Measurements from ENCODE around the gene MRPS6.

Gene MRPS6

DNA sequence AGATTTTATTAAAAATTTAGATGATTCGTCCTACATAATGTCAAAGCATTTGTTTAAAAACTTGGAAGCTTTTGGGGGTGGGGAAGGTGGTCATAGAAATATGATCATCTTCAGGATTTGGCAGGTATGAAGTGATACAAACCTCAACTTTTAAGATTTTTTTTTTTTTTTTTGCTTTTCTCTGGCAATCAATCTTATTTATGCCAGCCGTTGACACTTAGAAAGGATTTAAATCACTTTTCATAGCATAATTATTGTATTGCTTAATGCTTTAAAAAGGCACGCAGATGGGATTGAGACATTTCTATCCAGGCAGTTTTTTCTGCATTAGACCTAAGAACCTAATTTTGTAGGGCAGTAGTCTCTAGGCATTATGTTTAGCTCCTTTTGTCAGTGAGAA is 19.7 kb downstream of the MRPS6 start:
- 96 to 100% methylated on average over 1 to 3 of the region's 3 CpGs for WGBS, 2 experiments
- Histone ChIP-seq H3K4me1 (ENCODE audit: control insufficient read depth, insufficient read depth, low read length) (peaks cover 12% of the 10 kb centered on the region), H3K27me3 (ENCODE audit: control insufficient read depth, insufficient read depth, low read length, poor library complexity, severe bottlenecking) (no peaks in the 10 kb centered on the region), H3K36me3 (ENCODE audit: control insufficient read depth, insufficient read depth, low read length) (peaks cover 12% of the 10 kb centered on the region), H3K27ac (ENCODE audit: insufficient read depth, low read depth, low read length, poor library complexity, severe bottlenecking) (no peak overlapping the region), H3K9me3 (ENCODE audit: control insufficient read depth, low read length) (no peaks in the 10 kb centered on the region), H3K4me3 (ENCODE audit: insufficient read depth, low read depth, low read length) (no peak overlapping the region)

DNA sequence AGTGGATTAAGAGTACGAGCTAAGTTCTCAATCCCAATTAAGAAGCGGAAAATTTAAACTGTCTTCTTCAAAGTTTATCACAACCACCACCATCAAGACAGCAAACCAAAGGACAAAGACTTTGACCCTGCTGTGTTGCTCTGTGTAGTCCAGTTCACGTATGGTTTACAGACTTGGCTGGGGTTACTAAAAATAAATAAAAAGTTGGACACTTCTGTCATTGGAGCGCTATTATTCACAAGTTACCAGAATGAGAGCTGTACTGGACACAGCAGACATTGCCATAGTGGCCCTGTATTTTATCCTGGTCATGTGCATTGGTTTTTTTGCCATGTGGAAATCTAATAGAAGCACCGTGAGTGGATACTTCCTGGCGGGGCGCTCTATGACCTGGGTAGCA is 21.6 kb downstream of the MRPS6 start:
- H3K27ac ChIP-seq (ENCODE audit: insufficient read depth, low read depth, low read length, poor library complexity, severe bottlenecking): no peak overlapping the region
- no peaks in the 10 kb centered on the region for H3K27me3 ChIP-seq (ENCODE audit: control insufficient read depth, insufficient read depth, low read length, poor library complexity, severe bottlenecking)
- peaks cover 12% of the 10 kb centered on the region for H3K36me3 ChIP-seq (ENCODE audit: control insufficient read depth, insufficient read depth, low read length)
- no peaks in the 10 kb centered on the region for H3K9me3 ChIP-seq (ENCODE audit: control insufficient read depth, low read length)
- peaks cover 20% of the 10 kb centered on the region for H3K4me1 ChIP-seq (ENCODE audit: control insufficient read depth, insufficient read depth, low read length)
- WGBS, 2 experiments: 97 to 98% methylated on average over 7 of the region's 7 CpGs
- H3K4me3 ChIP-seq (ENCODE audit: insufficient read depth, low read depth, low read length): no peak overlapping the region

DNA sequence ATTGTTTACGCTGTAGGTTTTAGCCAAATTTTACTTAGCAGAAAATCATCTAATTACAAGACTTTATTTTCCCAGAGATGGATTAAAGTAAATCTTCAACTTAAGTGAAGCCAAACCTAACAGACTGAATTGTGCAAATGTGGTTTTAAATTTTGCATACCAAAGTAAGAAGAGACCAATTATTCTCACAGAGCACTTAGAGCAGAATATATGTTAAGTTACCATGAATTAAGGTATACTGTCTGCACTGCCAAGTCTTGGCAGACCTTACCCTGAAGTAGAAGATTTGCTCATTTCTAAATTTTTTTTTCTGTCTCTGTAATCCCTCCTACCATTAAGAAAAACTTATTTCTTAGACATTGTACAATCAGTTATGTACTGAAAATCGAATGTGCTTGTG is 24.1 kb downstream of the MRPS6 start:
- H3K4me3 ChIP-seq (ENCODE audit: insufficient read depth, low read depth, low read length): no peak overlapping the region
- peaks cover 39% of the 10 kb centered on the region for H3K4me1 ChIP-seq (ENCODE audit: control insufficient read depth, insufficient read depth, low read length)
- 92 to 96% methylated on average over 1 to 2 of the region's 2 CpGs for WGBS, 2 experiments
- H3K36me3 ChIP-seq (ENCODE audit: control insufficient read depth, insufficient read depth, low read length): peaks cover 12% of the 10 kb centered on the region
- H3K9me3 ChIP-seq (ENCODE audit: control insufficient read depth, low read length): no peaks in the 10 kb centered on the region
- no peaks in the 10 kb centered on the region for H3K27me3 ChIP-seq (ENCODE audit: control insufficient read depth, insufficient read depth, low read length, poor library complexity, severe bottlenecking)
- H3K27ac ChIP-seq (ENCODE audit: insufficient read depth, low read depth, low read length, poor library complexity, severe bottlenecking): no peak overlapping the region

DNA sequence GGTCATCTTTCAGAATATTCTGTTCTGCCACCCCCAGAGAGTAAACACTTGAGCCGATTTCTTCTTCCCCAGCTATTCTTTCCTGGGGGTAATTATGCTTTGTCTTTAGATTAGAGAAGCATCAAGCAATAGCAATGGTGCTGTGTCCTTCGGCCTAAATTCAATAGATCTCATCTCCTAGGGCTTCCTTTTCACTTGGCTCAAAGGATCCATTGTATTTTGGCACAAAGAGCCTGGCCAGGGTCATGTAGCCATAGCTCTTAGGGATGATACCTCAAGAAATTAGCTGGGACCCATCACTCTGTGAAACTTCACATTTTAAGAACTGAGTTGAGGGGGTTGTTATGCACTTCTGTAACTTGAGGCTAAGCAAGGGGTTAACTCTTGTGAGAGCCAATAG is 27.0 kb downstream of the MRPS6 start:
- 0% methylated on average over 1 to 2 of the region's 2 CpGs for WGBS, 2 experiments

DNA sequence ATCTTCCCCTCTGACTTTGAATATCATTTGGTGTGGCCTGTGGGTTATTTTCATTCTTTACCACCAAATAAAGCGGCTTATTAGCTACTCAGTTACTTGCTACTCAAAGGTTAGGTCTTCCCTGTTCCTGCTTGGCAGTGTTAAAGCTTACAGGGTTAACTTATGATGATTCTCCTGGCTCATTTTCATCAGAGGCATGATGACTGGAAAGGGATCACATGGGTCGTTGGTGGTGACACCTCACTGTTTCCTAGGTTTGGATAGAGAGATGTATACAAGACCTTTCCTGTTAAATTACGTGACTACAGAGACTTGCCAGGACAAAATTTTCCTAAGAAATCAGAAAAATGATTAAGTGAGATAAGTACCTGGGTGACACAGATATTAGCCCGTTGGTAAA is 27.4 kb downstream of the MRPS6 start:
- Histone ChIP-seq H3K36me3 (ENCODE audit: control insufficient read depth, insufficient read depth, low read length) (peaks cover 3% of the 10 kb centered on the region), H3K4me1 (ENCODE audit: control insufficient read depth, insufficient read depth, low read length) (peaks cover 43% of the 10 kb centered on the region), H3K9me3 (ENCODE audit: control insufficient read depth, low read length) (no peaks in the 10 kb centered on the region), H3K27me3 (ENCODE audit: control insufficient read depth, insufficient read depth, low read length, poor library complexity, severe bottlenecking) (no peaks in the 10 kb centered on the region), H3K27ac (ENCODE audit: insufficient read depth, low read depth, low read length, poor library complexity, severe bottlenecking) (peak overlapping the region; percentile 52), H3K4me3 (ENCODE audit: insufficient read depth, low read depth, low read length) (no peak overlapping the region)
- WGBS, 2 experiments: 72 to 81% methylated on average over 3 to 4 of the region's 4 CpGs

More for the DNA sequence above, 27.0 kb downstream of the MRPS6 start:
- Histone ChIP-seq H3K9me3 (ENCODE audit: control insufficient read depth, low read length) (no peaks in the 10 kb centered on the region), H3K4me1 (ENCODE audit: control insufficient read depth, insufficient read depth, low read length) (peaks cover 43% of the 10 kb centered on the region), H3K27me3 (ENCODE audit: control insufficient read depth, insufficient read depth, low read length, poor library complexity, severe bottlenecking) (no peaks in the 10 kb centered on the region), H3K36me3 (ENCODE audit: control insufficient read depth, insufficient read depth, low read length) (peaks cover 7% of the 10 kb centered on the region), H3K4me3 (ENCODE audit: insufficient read depth, low read depth, low read length) (peak overlapping the region; percentile 1), H3K27ac (ENCODE audit: insufficient read depth, low read depth, low read length, poor library complexity, severe bottlenecking) (peak overlapping the region; percentile 52)

DNA sequence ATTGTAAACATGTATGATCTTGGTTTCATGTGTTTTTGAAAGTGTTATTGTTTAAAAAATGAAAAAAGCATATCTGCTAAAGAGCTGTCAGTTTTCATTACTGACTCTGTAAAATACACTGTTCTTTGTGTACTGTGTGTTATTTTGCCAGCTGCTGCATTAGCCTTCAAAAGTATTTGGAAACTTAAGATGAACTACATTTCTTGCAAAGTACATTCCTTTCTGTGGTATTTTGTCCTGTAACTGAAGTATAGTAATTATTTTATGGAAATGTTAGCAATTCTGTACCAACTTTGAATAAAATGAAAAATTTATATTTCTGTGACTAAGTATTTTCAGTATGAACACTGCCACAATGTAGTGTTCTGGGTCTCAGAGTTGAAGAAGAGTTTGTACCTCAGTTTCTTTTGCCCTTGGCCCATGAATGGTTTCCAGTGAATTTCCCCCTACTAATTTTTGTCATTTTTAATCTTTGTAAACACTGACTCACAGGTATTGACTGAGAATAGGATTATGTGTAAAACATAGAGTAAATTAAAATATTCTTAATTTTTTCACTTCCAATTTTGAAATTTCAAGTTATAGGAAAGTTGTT is 32.7 kb downstream of the MRPS6 start:
- Histone ChIP-seq H3K9me3 (ENCODE audit: control insufficient read depth, low read length) (no peaks in the 10 kb centered on the region), H3K4me1 (ENCODE audit: control insufficient read depth, insufficient read depth, low read length) (peaks cover 25% of the 10 kb centered on the region), H3K36me3 (ENCODE audit: control insufficient read depth, insufficient read depth, low read length) (no peaks in the 10 kb centered on the region), H3K27me3 (ENCODE audit: control insufficient read depth, insufficient read depth, low read length, poor library complexity, severe bottlenecking) (no peaks in the 10 kb centered on the region), H3K27ac (ENCODE audit: insufficient read depth, low read depth, low read length, poor library complexity, severe bottlenecking) (no peak overlapping the region), H3K4me3 (ENCODE audit: insufficient read depth, low read depth, low read length) (no peak overlapping the region)

DNA sequence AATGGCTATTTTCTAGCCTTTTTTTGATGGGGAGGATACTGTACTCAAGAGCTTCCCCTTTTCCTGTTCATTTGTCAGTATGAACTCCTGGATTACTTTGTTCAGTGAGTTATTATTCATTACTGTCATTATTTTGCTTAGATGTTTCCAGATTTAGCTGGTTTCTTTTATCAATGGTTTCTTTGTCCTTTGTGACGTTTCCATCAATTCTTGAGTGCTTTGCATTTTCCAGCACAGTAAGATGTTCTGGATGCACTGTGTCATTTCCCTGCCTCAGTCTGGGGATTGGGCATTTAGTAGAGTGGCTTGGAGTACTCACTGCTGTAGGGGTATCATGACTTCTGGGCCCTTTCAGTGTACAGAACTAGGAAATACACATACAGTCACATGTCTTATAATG is 34.2 kb downstream of the MRPS6 start:
- Histone ChIP-seq H3K36me3 (ENCODE audit: control insufficient read depth, insufficient read depth, low read length) (no peaks in the 10 kb centered on the region), H3K4me3 (ENCODE audit: insufficient read depth, low read depth, low read length) (no peak overlapping the region), H3K9me3 (ENCODE audit: control insufficient read depth, low read length) (no peaks in the 10 kb centered on the region), H3K4me1 (ENCODE audit: control insufficient read depth, insufficient read depth, low read length) (peaks cover 16% of the 10 kb centered on the region), H3K27ac (ENCODE audit: insufficient read depth, low read depth, low read length, poor library complexity, severe bottlenecking) (no peak overlapping the region), H3K27me3 (ENCODE audit: control insufficient read depth, insufficient read depth, low read length, poor library complexity, severe bottlenecking) (no peaks in the 10 kb centered on the region)
- WGBS, 2 experiments: 86 to 91% methylated on average over 1 of the region's 1 CpG

DNA sequence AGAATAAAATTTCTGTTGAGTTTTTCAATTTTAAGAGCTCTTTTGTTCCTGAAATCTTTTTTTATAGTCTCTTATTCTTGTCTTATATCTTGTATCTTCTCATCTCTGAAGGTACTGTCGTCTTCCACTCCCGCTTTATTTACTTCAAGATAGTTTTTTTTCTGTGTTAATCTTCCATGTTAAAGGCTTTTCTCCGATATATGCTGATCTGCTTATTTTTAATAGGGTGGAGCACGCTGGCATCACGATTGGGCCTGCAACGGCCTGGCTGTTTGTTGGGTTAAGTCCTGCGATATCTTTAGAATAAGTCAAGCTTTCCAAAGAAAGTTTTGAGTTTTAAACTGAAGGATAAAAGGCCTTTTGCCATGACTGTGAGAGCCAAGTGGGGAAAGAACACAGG is 35.7 kb downstream of the MRPS6 start:
- Histone ChIP-seq H3K36me3 (ENCODE audit: control insufficient read depth, insufficient read depth, low read length) (no peaks in the 10 kb centered on the region), H3K27ac (ENCODE audit: insufficient read depth, low read depth, low read length, poor library complexity, severe bottlenecking) (peak overlapping the region; percentile 5), H3K4me1 (ENCODE audit: control insufficient read depth, insufficient read depth, low read length) (peaks cover 18% of the 10 kb centered on the region), H3K9me3 (ENCODE audit: control insufficient read depth, low read length) (no peaks in the 10 kb centered on the region), H3K4me3 (ENCODE audit: insufficient read depth, low read depth, low read length) (no peak overlapping the region), H3K27me3 (ENCODE audit: control insufficient read depth, insufficient read depth, low read length, poor library complexity, severe bottlenecking) (no peaks in the 10 kb centered on the region)
- 93 to 98% methylated on average over 6 to 7 of the region's 7 CpGs for WGBS, 2 experiments

DNA sequence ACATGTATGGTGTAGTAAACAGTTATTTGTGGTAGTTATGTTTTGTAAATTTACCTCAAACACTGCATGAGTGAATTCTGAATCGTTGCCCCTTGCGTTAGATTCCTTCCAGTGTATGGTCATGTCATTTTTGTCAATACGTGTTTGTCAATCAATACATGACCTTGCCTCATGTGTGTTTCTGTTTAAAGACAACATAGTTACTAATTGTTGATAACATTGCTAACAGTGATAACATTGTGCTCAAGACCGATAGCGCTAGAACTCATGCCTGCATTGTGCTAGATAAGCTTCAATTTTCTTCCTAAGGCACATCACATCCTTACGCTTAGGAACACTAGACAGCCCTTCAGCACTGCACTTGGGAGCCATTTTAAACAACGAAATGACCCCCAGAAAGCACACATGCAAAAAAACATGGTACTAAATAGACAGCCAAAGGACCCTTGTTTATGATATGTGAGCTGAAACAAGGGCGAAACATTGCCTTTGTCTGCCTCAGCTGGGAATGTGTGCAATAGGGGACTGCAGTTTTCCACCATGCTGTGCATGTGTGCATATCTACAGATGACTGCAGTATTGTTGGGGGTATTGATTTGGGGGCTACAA is 37.3 kb downstream of the MRPS6 start:
- 93 to 96% methylated on average over 8 of the region's 8 CpGs for WGBS, 2 experiments
- no peaks in the 10 kb centered on the region for H3K36me3 ChIP-seq (ENCODE audit: control insufficient read depth, insufficient read depth, low read length)

DNA sequence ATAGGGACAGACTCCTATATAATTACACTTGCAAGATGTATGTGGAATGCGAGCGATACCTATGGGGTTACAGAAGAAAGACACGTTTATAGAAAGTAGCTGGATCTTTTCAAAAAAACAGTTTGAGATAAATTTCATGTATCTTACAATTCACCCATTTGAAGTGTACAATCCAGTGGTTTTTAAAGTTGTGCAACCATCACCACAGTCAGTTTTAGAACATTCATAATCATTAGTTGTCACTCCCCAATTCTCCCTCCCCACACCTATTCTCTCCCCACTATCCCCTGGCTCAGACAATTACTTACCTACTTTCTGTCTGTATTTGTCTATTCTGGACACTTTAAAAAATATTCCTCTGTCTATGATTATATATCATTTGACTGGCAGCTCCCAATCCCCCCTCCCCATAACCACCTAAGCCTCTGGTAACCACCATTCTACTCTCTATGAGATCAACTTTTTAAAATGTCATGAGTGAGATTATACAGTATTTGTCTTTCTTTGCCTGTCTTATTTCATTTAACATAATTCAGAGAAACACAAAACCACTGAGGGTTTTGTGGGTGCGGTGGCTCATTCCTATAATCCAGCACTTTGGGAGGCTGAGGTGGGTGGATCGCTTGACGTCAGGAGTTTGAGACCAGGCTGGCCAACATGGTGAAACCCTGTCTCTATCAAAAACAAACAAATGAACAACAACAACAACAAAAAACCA is 39.1 kb downstream of the MRPS6 start:
- no peak overlapping the region for H3K4me3 ChIP-seq (ENCODE audit: insufficient read depth, low read depth, low read length)
- H3K36me3 ChIP-seq (ENCODE audit: control insufficient read depth, insufficient read depth, low read length): peaks cover 4% of the 10 kb centered on the region
- H3K9me3 ChIP-seq (ENCODE audit: control insufficient read depth, low read length): no peaks in the 10 kb centered on the region
- H3K4me1 ChIP-seq (ENCODE audit: control insufficient read depth, insufficient read depth, low read length): peaks cover 17% of the 10 kb centered on the region
- H3K27ac ChIP-seq (ENCODE audit: insufficient read depth, low read depth, low read length, poor library complexity, severe bottlenecking): no peak overlapping the region
- WGBS, 2 experiments: 91 to 98% methylated on average over 6 of the region's 6 CpGs
- no peaks in the 10 kb centered on the region for H3K27me3 ChIP-seq (ENCODE audit: control insufficient read depth, insufficient read depth, low read length, poor library complexity, severe bottlenecking)

More for the DNA sequence above, 37.3 kb downstream of the MRPS6 start:
- Histone ChIP-seq H3K4me3 (ENCODE audit: insufficient read depth, low read depth, low read length) (no peak overlapping the region), H3K9me3 (ENCODE audit: control insufficient read depth, low read length) (no peaks in the 10 kb centered on the region), H3K27me3 (ENCODE audit: control insufficient read depth, insufficient read depth, low read length, poor library complexity, severe bottlenecking) (no peaks in the 10 kb centered on the region), H3K27ac (ENCODE audit: insufficient read depth, low read depth, low read length, poor library complexity, severe bottlenecking) (no peak overlapping the region), H3K4me1 (ENCODE audit: control insufficient read depth, insufficient read depth, low read length) (peaks cover 17% of the 10 kb centered on the region)

Data from ectodermal cell (in vitro differentiated cells).